Fibroblast of villous mesenchyme (primary cell): ENCODE results near the gene SLC26A11. TPM values are rescaled to one million over a fixed set of nuclear protein-coding genes. Genes with fewer than 3 reads are reported as not detected.

Source experiments
- DNase-seq: peaks from one replicate; pipeline ENCODE4 v3.0.0-alpha.2; 2010; ENCODE audit warnings: low read depth
- H3K4me3 ChIP-seq: 2 replicates; pipeline ENCODE4 v1.5.1; 2011; ENCODE audit warnings: low read depth, mild to moderate bottlenecking, low read length
- total RNA-seq: library from RNA; depleted of rRNA; stranded (reverse); fragments of >200 nt; gene quantifications from 2 replicates; pipeline ENCODE4 v1.2.3, GENCODE V29; 2012
- TF ChIP-seq, protein P1 (sequence below): IDR thresholded peaks from 2 replicates; pipeline ENCODE4 v1.5.1; 2012; ENCODE audit warnings: low read depth, mild to moderate bottlenecking, low read length; ENCODE audit not compliant: insufficient read depth

SLC26A11 gene
- total RNA-seq, 1 donor, result 12.5 TPM

DNA sequence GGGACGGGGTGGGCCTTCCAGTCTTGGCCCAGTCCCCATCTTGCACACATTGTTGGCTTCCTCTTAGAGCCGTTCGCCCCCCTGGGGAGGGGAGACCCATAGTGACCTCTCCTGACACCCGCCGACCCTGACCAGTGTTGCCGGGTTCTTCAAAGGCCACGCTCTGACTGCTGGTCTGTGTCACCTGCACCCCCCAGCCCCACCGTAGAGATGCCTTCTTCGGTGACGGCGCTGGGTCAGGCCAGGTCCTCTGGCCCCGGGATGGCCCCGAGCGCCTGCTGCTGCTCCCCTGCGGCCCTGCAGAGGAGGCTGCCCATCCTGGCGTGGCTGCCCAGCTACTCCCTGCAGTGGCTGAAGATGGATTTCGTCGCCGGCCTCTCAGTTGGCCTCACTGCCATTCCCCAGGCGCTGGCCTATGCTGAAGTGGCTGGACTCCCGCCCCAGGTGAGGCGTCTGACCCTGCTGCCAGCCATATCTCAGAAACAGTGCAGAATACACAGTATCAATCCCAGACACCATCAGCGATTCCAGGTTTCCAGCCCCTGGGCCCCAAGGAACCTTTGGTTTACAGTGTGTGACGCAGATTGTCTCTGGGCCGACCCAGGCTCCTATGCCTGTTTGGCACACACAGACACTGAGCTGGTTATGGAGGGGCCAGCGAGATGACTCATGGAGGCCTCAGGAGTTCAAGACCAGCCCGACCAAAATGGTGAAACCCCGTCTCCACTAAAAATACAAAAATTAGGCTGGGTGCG lies 1.3 kb downstream of the SLC26A11 start:
- peak overlapping the region; percentile 87 for H3K4me3 ChIP-seq
- TF ChIP-seq, protein P1, sequence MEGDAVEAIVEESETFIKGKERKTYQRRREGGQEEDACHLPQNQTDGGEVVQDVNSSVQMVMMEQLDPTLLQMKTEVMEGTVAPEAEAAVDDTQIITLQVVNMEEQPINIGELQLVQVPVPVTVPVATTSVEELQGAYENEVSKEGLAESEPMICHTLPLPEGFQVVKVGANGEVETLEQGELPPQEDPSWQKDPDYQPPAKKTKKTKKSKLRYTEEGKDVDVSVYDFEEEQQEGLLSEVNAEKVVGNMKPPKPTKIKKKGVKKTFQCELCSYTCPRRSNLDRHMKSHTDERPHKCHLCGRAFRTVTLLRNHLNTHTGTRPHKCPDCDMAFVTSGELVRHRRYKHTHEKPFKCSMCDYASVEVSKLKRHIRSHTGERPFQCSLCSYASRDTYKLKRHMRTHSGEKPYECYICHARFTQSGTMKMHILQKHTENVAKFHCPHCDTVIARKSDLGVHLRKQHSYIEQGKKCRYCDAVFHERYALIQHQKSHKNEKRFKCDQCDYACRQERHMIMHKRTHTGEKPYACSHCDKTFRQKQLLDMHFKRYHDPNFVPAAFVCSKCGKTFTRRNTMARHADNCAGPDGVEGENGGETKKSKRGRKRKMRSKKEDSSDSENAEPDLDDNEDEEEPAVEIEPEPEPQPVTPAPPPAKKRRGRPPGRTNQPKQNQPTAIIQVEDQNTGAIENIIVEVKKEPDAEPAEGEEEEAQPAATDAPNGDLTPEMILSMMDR, result no peak
- DNase-seq, result no peak

DNA sequence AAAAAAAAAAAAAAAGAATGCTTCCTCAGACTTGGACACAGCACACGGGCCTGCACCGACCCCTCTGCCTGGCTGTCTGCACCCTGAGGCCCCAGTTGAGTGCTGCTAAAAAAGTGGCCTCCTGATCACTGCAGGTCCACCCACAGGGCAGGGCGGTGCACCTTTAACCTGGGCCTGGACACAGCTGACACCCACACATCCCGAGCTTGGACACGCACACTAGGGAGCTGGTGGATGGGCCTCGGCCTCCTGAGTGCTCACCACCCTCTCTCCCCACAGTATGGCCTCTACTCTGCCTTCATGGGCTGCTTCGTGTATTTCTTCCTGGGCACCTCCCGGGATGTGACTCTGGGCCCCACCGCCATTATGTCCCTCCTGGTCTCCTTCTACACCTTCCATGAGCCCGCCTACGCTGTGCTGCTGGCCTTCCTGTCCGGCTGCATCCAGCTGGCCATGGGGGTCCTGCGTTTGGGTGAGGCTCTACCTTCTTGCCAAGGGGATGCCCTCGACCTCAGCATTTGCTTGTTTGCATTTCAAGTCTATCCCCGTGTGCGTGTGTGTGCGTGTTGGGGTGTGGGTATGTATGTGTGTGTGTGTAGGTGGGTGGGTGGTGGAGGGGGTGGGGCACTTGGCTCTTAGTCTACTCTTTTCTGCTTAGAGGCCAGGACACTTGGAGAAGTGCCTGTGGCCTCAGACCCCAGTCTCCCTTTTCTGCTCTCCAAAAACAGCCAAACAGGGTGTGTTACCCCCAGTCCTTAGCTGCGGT lies 2.3 kb downstream of the SLC26A11 start:
- DNase-seq, result no peak
- TF ChIP-seq, protein P1, result no peak
- H3K4me3 ChIP-seq, result no peak overlapping the region

DNA sequence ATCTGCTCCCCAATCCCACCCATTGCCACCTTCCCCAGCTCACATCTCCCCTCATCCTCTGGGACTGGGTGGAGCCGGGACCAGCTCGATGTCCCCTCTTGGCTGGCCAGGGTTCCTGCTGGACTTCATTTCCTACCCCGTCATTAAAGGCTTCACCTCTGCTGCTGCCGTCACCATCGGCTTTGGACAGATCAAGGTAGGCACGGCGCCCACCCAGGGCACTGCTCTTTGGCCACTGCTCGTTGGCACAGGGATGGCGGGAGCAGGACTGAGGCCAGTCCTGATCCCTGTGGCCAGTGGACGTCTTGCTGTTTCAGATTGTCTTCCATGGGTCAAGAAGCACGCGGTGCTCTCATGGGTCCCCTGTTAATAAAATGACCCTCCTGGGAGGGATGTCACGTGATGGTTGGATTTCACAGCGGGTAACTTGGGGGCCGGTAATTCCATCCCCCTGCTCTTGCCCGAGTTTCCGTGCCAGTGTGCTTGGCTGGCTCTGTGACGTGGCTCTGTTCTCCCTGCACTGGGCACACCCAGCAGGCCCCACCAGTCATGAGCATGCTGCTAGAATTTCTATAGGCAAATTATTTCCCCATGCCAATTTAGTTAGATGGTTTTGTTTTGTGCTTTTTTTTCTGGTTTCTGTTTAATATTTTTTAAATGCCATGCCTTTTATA lies 3.1 kb downstream of the SLC26A11 start:
- no peak overlapping the region for H3K4me3 ChIP-seq
- TF ChIP-seq, protein P1, result no peak
- DNase-seq, result no peak

DNA sequence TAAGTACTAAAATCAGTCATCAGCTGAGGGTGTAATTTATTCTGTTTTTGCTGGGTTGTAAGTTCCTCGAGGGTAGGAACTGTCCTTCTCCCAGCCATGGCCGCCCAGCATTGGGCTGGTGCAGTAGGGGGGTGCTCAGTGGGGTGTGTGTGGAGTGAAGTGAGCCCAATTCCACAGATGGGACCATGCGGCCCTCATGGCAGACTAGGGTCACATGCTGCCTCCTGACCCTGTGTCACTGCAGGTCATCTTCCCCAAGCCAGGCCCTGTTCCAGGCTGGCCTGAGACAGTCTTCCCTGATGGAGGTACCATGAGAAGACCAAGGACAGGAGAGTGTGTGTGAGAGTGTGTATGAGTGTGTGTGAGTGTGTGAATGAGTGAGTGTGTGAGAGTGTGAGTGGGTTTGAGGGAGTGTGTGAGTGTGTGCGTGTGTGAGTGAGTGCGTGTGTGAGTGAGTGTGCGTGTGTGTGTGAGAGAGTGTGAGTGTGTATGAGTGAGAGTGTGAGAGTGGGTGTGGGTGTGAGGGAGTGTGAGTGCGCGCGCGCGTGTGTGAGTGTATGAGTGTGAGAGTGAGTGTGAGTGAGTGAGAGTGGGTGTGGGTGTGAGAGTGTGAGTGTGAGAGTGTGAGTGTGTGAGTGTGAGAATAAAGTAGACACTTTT lies 3.7 kb downstream of the SLC26A11 start:
- no peak for DNase-seq
- H3K4me3 ChIP-seq, result no peak overlapping the region
- TF ChIP-seq, protein P1, result no peak

DNA sequence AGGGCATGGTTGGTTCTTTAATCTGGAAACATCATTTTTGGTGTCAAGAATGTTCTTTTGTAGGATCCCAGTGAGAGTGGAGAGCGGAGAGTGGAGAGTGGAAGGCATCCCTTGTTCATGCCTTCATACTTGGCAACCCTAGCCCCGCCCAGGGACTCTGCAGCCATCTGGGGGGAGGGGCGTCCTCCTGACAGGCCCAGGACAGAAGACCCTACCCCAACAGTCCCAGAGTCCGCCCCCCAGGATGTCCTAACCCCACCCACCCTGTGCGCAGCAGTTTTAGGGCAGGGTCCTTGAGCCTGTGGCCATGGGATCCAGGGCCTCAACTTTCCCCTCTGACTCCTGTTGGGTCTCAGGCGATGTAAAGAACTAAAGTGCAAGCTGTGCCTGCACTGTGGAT lies 4.5 kb downstream of the SLC26A11 start:
- DNase-seq, result no peak
- no peak overlapping the region for H3K4me3 ChIP-seq
- TF ChIP-seq, protein P1, result no peak

DNA sequence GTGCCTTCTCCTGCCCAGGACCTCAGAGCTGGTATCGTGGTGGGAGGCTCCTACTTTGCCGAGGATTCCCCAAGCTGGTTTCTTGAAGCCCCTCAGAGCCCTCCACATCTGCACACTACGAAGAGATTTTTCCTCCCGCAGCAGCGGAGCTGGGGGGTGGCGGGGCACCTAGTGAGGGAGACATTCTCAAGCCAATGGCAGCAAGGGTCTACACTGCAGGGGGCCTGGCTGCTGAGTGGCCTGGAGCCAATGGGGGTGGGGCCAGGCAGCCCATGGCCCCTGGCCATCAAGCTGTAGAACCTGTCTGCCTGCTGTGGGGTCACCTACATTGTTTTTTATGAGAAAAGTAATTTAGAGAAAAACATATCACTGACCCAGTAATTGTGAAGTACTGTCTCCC lies 5.0 kb downstream of the SLC26A11 start:
- H3K4me3 ChIP-seq, result no peak overlapping the region
- TF ChIP-seq, protein P1, result no peak
- no peak for DNase-seq
